Neural progenitor cell (in vitro differentiated cells): ENCODE measurements around the gene NSD1. TPM values are rescaled to one million over a fixed set of nuclear protein-coding genes. Genes with fewer than 3 reads are reported as not detected.

Source experiments
- DNase-seq: peaks from one replicate; pipeline ENCODE4 v3.0.0-alpha.2; 2016; ENCODE audit warnings: low spot score
- H2AFZ ChIP-seq: fragments of 200-600 bp; sonication (generic); replicated peaks from 2 replicates; pipeline ENCODE4 v1.6.1; 2016; ENCODE audit warnings: antibody characterized with exemption
- H3F3A ChIP-seq: fragments of 200-600 bp; sonication (generic); 2 replicates; pipeline ENCODE4 v1.6.1; 2016; ENCODE audit warnings: antibody characterized with exemption, low read depth
- H3K27ac ChIP-seq: fragments of 200-600 bp; sonication (generic); 2 replicates; pipeline ENCODE4 v1.5.1; 2016; ENCODE audit warnings: mild to moderate bottlenecking
- H3K27me3 ChIP-seq: fragments of 200-600 bp; sonication (generic); 2 replicates; pipeline ENCODE4 v1.6.1; 2016; ENCODE audit warnings: mild to moderate bottlenecking, moderate library complexity
- H3K36me3 ChIP-seq: fragments of 200-600 bp; sonication (generic); 2 replicates; pipeline ENCODE4 v1.5.1; 2016
- H3K4me1 ChIP-seq: fragments of 200-600 bp; sonication (generic); 2 replicates; pipeline ENCODE4 v1.6.1; 2016; ENCODE audit warnings: mixed run types
- H3K4me2 ChIP-seq: fragments of 200-600 bp; sonication (generic); 2 replicates; pipeline ENCODE4 v1.6.1; 2016
- H3K4me3 ChIP-seq: fragments of 200-600 bp; sonication (generic); 2 replicates; pipeline ENCODE4 v1.5.1; 2016
- H3K79me2 ChIP-seq: fragments of 200-600 bp; sonication (generic); 2 replicates; pipeline ENCODE4 v1.6.1; 2016; ENCODE audit warnings: low read depth
- H3K9ac ChIP-seq: fragments of 200-600 bp; sonication (generic); 2 replicates; pipeline ENCODE4 v1.6.1; 2016
- H3K9me3 ChIP-seq: fragments of 200-600 bp; sonication (generic); 2 replicates; pipeline ENCODE4 v1.5.1; 2016; ENCODE audit warnings: low read depth
- H4K20me1 ChIP-seq: fragments of 200-600 bp; sonication (generic); 2 replicates; pipeline ENCODE4 v1.6.1; 2016; ENCODE audit warnings: low read depth
- H3K27ac Mint-ChIP-seq: 3 replicates; pipeline ENCODE4 v1.8.0; 2021; ENCODE audit warnings: mixed read lengths
- H3K27me3 Mint-ChIP-seq: 2 replicates; pipeline ENCODE4 v1.8.0; 2022; ENCODE audit warnings: low read depth, mild to moderate bottlenecking, inconsistent platforms, moderate library complexity, mixed read lengths; ENCODE audit not compliant: insufficient read depth
- H3K36me3 Mint-ChIP-seq: 3 replicates; pipeline ENCODE4 v1.8.0; 2021; ENCODE audit warnings: mixed read lengths
- H3K4me1 Mint-ChIP-seq: 3 replicates; pipeline ENCODE4 v1.8.0; 2021; ENCODE audit warnings: mixed read lengths
- H3K4me3 Mint-ChIP-seq: 3 replicates; pipeline ENCODE4 v1.8.0; 2021; ENCODE audit warnings: mild to moderate bottlenecking, moderate library complexity, mixed read lengths
- H3K9me3 Mint-ChIP-seq: 3 replicates; pipeline ENCODE4 v1.8.0; 2020; ENCODE audit warnings: mixed read lengths
- EZH2 ChIP-seq: fragments of 200-600 bp; sonication (generic); IDR thresholded peaks from 2 replicates; pipeline ENCODE4 v1.6.1; 2017; ENCODE audit warnings: antibody characterized with exemption, mild to moderate bottlenecking, moderate library complexity
- EZH2phosphoT487 ChIP-seq: fragments of 200-600 bp; sonication (generic); IDR thresholded peaks from 2 replicates; pipeline ENCODE4 v1.6.1; 2017; ENCODE audit warnings: antibody characterized with exemption
- total RNA-seq: library from RNA; depleted of rRNA; stranded (reverse); fragments of >200 nt; gene quantifications from 2 replicates; pipeline ENCODE4 v1.2.3, GENCODE V29; 2015; ENCODE audit warnings: low replicate concordance
- TF ChIP-seq, protein P1 (sequence below): fragments of 200-600 bp; sonication (generic); IDR thresholded peaks from 2 replicates; pipeline ENCODE4 v1.5.1; 2017; ENCODE audit warnings: antibody characterized with exemption, mild to moderate bottlenecking

NSD1 gene
- total RNA-seq, 1 donor from 2014 or later = 114 TPM

- no peaks in the 10 kb centered on the region for H3K4me1 ChIP-seq
- peaks cover 2% of the 10 kb centered on the region for H3K27me3 Mint-ChIP-seq
- no peak for DNase-seq
- H3F3A ChIP-seq = peaks cover 42% of the 10 kb centered on the region
- H3K27ac ChIP-seq = no peak overlapping the region
- no peaks in the 10 kb centered on the region for H3K9me3 ChIP-seq
- H4K20me1 ChIP-seq = peaks cover 90% of the 10 kb centered on the region
- H3K4me2 ChIP-seq = no peak overlapping the region
- H3K27me3 ChIP-seq = no peaks in the 10 kb centered on the region
- no peak for TF ChIP-seq EZH2phosphoT487
- TF ChIP-seq, protein P1, sequence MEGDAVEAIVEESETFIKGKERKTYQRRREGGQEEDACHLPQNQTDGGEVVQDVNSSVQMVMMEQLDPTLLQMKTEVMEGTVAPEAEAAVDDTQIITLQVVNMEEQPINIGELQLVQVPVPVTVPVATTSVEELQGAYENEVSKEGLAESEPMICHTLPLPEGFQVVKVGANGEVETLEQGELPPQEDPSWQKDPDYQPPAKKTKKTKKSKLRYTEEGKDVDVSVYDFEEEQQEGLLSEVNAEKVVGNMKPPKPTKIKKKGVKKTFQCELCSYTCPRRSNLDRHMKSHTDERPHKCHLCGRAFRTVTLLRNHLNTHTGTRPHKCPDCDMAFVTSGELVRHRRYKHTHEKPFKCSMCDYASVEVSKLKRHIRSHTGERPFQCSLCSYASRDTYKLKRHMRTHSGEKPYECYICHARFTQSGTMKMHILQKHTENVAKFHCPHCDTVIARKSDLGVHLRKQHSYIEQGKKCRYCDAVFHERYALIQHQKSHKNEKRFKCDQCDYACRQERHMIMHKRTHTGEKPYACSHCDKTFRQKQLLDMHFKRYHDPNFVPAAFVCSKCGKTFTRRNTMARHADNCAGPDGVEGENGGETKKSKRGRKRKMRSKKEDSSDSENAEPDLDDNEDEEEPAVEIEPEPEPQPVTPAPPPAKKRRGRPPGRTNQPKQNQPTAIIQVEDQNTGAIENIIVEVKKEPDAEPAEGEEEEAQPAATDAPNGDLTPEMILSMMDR = no peak
- TF ChIP-seq EZH2 = no peak
- no peaks in the 10 kb centered on the region for H3K9me3 Mint-ChIP-seq
- H3K4me3 ChIP-seq = no peak overlapping the region
- peaks cover 7% of the 10 kb centered on the region for H3K36me3 Mint-ChIP-seq
- H2AFZ ChIP-seq = no peak overlapping the region
- no peaks in the 10 kb centered on the region for H3K4me1 Mint-ChIP-seq
- H3K36me3 ChIP-seq = peaks cover 3% of the 10 kb centered on the region
- H3K27ac Mint-ChIP-seq = no peak overlapping the region
- no peak overlapping the region for H3K9ac ChIP-seq
- H3K79me2 ChIP-seq = peaks cover 97% of the 10 kb centered on the region
- no peak overlapping the region for H3K4me3 Mint-ChIP-seq
Observed at GRCh38 chr5:177183766-177184360, 50.3 kb downstream of the NSD1 start.

- no peaks in the 10 kb centered on the region for H3K9me3 Mint-ChIP-seq
- Histone ChIP-seq H3K4me1 (no peaks in the 10 kb centered on the region), H3K79me2 (peaks cover 97% of the 10 kb centered on the region), H3K9me3 (no peaks in the 10 kb centered on the region), H4K20me1 (peaks cover 77% of the 10 kb centered on the region), H3F3A (peaks cover 45% of the 10 kb centered on the region), H3K27me3 (no peaks in the 10 kb centered on the region), H2AFZ (no peak overlapping the region), H3K4me2 (no peak overlapping the region), H3K27ac (peak overlapping the region; percentile 6), H3K36me3 (peaks cover 3% of the 10 kb centered on the region), H3K4me3 (no peak overlapping the region), H3K9ac (no peak overlapping the region)
- H3K27ac Mint-ChIP-seq = no peak overlapping the region
- TF ChIP-seq EZH2phosphoT487 = no peak
- TF ChIP-seq, protein P1 = no peak
- TF ChIP-seq EZH2 = no peak
- H3K4me3 Mint-ChIP-seq = no peak overlapping the region
- H3K4me1 Mint-ChIP-seq = no peaks in the 10 kb centered on the region
- H3K36me3 Mint-ChIP-seq = peaks cover 6% of the 10 kb centered on the region
- DNase-seq = no peak
- peaks cover 2% of the 10 kb centered on the region for H3K27me3 Mint-ChIP-seq
Observed at GRCh38 chr5:177185993-177186392, 52.4 kb downstream of the NSD1 start.

DNA sequence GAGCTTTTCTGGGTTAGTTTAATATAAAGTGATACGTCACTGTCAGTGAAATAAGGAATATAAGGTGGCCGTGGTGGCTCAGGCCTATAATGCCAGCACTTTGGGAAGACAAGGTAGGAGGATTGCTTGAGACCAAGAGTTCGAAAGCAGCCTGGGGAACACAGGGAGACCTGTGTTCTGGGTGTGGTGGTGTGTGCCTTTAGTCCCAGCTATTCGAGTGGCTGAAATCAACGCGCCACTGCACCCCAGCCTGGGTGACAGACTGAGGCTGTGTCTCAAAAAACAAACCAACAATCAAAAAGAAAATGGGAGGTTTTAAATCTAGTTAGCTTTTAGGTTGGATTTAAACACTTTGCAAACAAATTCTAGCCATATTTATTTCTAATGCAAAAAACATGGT, 53.1 kb downstream of the NSD1 start:
- peaks cover 97% of the 10 kb centered on the region for H3K79me2 ChIP-seq
- peaks cover 46% of the 10 kb centered on the region for H3F3A ChIP-seq
- no peak overlapping the region for H2AFZ ChIP-seq
- H4K20me1 ChIP-seq = peaks cover 76% of the 10 kb centered on the region
- no peak overlapping the region for H3K4me3 ChIP-seq
- H3K27ac Mint-ChIP-seq = no peak overlapping the region
- H3K4me2 ChIP-seq = no peak overlapping the region
- no peaks in the 10 kb centered on the region for H3K9me3 ChIP-seq
- H3K9me3 Mint-ChIP-seq = no peaks in the 10 kb centered on the region
- H3K36me3 Mint-ChIP-seq = peaks cover 4% of the 10 kb centered on the region
- no peaks in the 10 kb centered on the region for H3K4me1 Mint-ChIP-seq
- peaks cover 2% of the 10 kb centered on the region for H3K27me3 Mint-ChIP-seq
- peaks cover 3% of the 10 kb centered on the region for H3K36me3 ChIP-seq
- H3K27ac ChIP-seq = peak overlapping the region; percentile 6
- TF ChIP-seq EZH2phosphoT487 (no peak), EZH2 (no peak)
- TF ChIP-seq, protein P1 = no peak
- H3K9ac ChIP-seq = no peak overlapping the region
- H3K4me1 ChIP-seq = no peaks in the 10 kb centered on the region
- DNase-seq = no peak
- H3K4me3 Mint-ChIP-seq = no peak overlapping the region
- no peaks in the 10 kb centered on the region for H3K27me3 ChIP-seq
